ENCODE data around the gene ANGPTL1.

ANGPTL1 gene

GRCh38 chr1:178819123-178819522 is 51.8 kb downstream of the ANGPTL1 start:
- Histone ChIP-seq H3K36me3 (ENCODE audit: insufficient read depth, low read length) (peaks cover 96% of the 10 kb centered on the region), H2AFZ (ENCODE audit: low read length) (no peak overlapping the region), H3K4me1 (ENCODE audit: insufficient read depth, low read length, severe bottlenecking) (no peaks in the 10 kb centered on the region), H3K4me2 (ENCODE audit: low read length) (no peak overlapping the region), H3F3A (ENCODE audit: insufficient read depth, low read length) (no peaks in the 10 kb centered on the region), H3K9me2 (ENCODE audit: low read depth, low read length) (no peaks in the 10 kb centered on the region), H4K20me1 (ENCODE audit: insufficient read depth, low read length) (no peaks in the 10 kb centered on the region), H3K4me3 (ENCODE audit: low read depth, low read length, poor library complexity, severe bottlenecking) (no peak overlapping the region), H3K79me2 (ENCODE audit: insufficient read depth, low read length) (peaks cover 34% of the 10 kb centered on the region), H3K27ac (ENCODE audit: low read depth, low read length, poor library complexity, severe bottlenecking) (no peak overlapping the region), H3K9me3 (ENCODE audit: low read length) (no peaks in the 10 kb centered on the region), H3K27me3 (ENCODE audit: insufficient read depth, low read length) (no peaks in the 10 kb centered on the region), H3K9ac (ENCODE audit: low read length) (no peak overlapping the region)
- TF ChIP-seq EZH2 (IDR thresholded peaks at IDR 0.05; ENCODE audit: borderline replicate concordance, low read length) (no peak), CTCF (IDR thresholded peaks at IDR 0.05; ENCODE audit: low read length) (no peak)

- Histone ChIP-seq H3K4me2 (ENCODE audit: low read length) (no peak overlapping the region), H3K79me2 (ENCODE audit: insufficient read depth, low read length) (peaks cover 40% of the 10 kb centered on the region), H3K4me3 (ENCODE audit: low read depth, low read length, poor library complexity, severe bottlenecking) (no peak overlapping the region), H2AFZ (ENCODE audit: low read length) (no peak overlapping the region), H4K20me1 (ENCODE audit: insufficient read depth, low read length) (no peaks in the 10 kb centered on the region), H3K4me1 (ENCODE audit: insufficient read depth, low read length, severe bottlenecking) (no peaks in the 10 kb centered on the region), H3F3A (ENCODE audit: insufficient read depth, low read length) (no peaks in the 10 kb centered on the region), H3K9ac (ENCODE audit: low read length) (no peak overlapping the region), H3K27me3 (ENCODE audit: insufficient read depth, low read length) (no peaks in the 10 kb centered on the region), H3K9me3 (ENCODE audit: low read length) (no peaks in the 10 kb centered on the region), H3K27ac (ENCODE audit: low read depth, low read length, poor library complexity, severe bottlenecking) (no peak overlapping the region), H3K9me2 (ENCODE audit: low read depth, low read length) (no peaks in the 10 kb centered on the region), H3K36me3 (ENCODE audit: insufficient read depth, low read length) (peaks cover 96% of the 10 kb centered on the region)
- TF ChIP-seq CTCF (IDR thresholded peaks at IDR 0.05; ENCODE audit: low read length) (no peak), EZH2 (IDR thresholded peaks at IDR 0.05; ENCODE audit: borderline replicate concordance, low read length) (no peak)
Measured at GRCh38 chr1:178818416-178818815, 52.5 kb downstream of the ANGPTL1 start.

- H3K36me3 ChIP-seq (ENCODE audit: insufficient read depth, low read length): peaks cover 88% of the 10 kb centered on the region
- no peak overlapping the region for H2AFZ ChIP-seq (ENCODE audit: low read length)
- no peaks in the 10 kb centered on the region for H3K9me2 ChIP-seq (ENCODE audit: low read depth, low read length)
- no peak overlapping the region for H3K27ac ChIP-seq (ENCODE audit: low read depth, low read length, poor library complexity, severe bottlenecking)
- H3F3A ChIP-seq (ENCODE audit: insufficient read depth, low read length): 0 out of 2 replicates have a peak, but pooled peaks cover 4% of the 10 kb centered on the region
- no peak overlapping the region for H3K4me2 ChIP-seq (ENCODE audit: low read length)
- no peaks in the 10 kb centered on the region for H4K20me1 ChIP-seq (ENCODE audit: insufficient read depth, low read length)
- peaks cover 50% of the 10 kb centered on the region for H3K79me2 ChIP-seq (ENCODE audit: insufficient read depth, low read length)
- no peak for TF ChIP-seq CTCF (IDR thresholded peaks at IDR 0.05; ENCODE audit: low read length)
- no peak for TF ChIP-seq EZH2 (IDR thresholded peaks at IDR 0.05; ENCODE audit: borderline replicate concordance, low read length)
- no peak overlapping the region for H3K4me3 ChIP-seq (ENCODE audit: low read depth, low read length, poor library complexity, severe bottlenecking)
- H3K9me3 ChIP-seq (ENCODE audit: low read length): no peaks in the 10 kb centered on the region
- no peaks in the 10 kb centered on the region for H3K27me3 ChIP-seq (ENCODE audit: insufficient read depth, low read length)
- H3K9ac ChIP-seq (ENCODE audit: low read length): no peak overlapping the region
- no peaks in the 10 kb centered on the region for H3K4me1 ChIP-seq (ENCODE audit: insufficient read depth, low read length, severe bottlenecking)
Measured at GRCh38 chr1:178810585-178810984, 60.3 kb downstream of the ANGPTL1 start.
